B cell (primary cell): ENCODE measurements around the gene EZH2. TPM values are rescaled to one million over a fixed set of nuclear protein-coding genes. Genes with fewer than 3 reads are reported as not detected.

Source experiments
- ATAC-seq: fragments of 200-7000 bp; cut with Tn5 transposase; one replicate; pipeline ENCODE4 v1.10.0; 2021; ENCODE audit warnings: low read depth, mild to moderate bottlenecking, moderate number of reproducible peaks, moderate library complexity
- CTCF ChIA-PET: fragments of 350-600 bp; sonication (Branson Sonifier 250); formaldehyde crosslinking; loops from one replicate; lab custom pipeline; 2021; ENCODE audit warnings: antibody characterized with exemption, inconsistent platforms; lab: Charles Lee
- POLR2A ChIA-PET: fragments of 350-600 bp; sonication (Branson Sonifier 250); formaldehyde crosslinking; loops from one replicate; lab custom pipeline; 2021; ENCODE audit warnings: antibody characterized with exemption; lab: Charles Lee
- DNase-seq: peaks from one replicate; pipeline ENCODE4 v3.0.0; 2013
- H2AFZ ChIP-seq: 2 replicates; pipeline ENCODE4 v1.6.1; 2012; ENCODE audit warnings: mild to moderate bottlenecking, low read depth, low read length; ENCODE audit not compliant: insufficient read depth, poor library complexity, severe bottlenecking
- H3K27ac ChIP-seq, 2 donors: 1 replicate in 1 of 2; 2 replicates in 1 of 2; pipeline ENCODE4 v1.5.1; 2012 to 2013; ENCODE audit warnings: low read length in 2 of 2, mild to moderate bottlenecking in 2 of 2, moderate library complexity in 1 of 2
- H3K27me3 ChIP-seq, 4 experiments: fragments of 200-600 bp in 1 of 4; sonication (generic) in 1 of 4; replicated peaks in 1 of 4; 1 replicate in 2 of 4; 2 replicates in 2 of 4; pipeline versions ENCODE4 v1.6.1 to v1.7.0; 2013 to 2016; ENCODE audit warnings: low read length in 3 of 4, mild to moderate bottlenecking in 2 of 4, mixed read lengths in 1 of 4, moderate library complexity in 1 of 4; ENCODE audit not compliant: insufficient read depth in 4 of 4, control insufficient read depth in 3 of 4; ENCODE audit errors: control extremely low read depth in 1 of 4
- H3K36me3 ChIP-seq, 2 experiments: replicated peaks in 1 of 2; 1 replicate in 1 of 2; 2 replicates in 1 of 2; pipeline versions ENCODE4 v1.6.1 to v1.7.1; 2013; ENCODE audit warnings: low read length in 1 of 2; ENCODE audit not compliant: insufficient read depth in 2 of 2, control insufficient read depth in 1 of 2; ENCODE audit errors: control extremely low read depth in 1 of 2, extremely low read depth in 1 of 2
- H3K4me1 ChIP-seq, 2 donors: fragments of 200-600 bp in 1 of 2; sonication (generic) in 1 of 2; 1 replicate in 1 of 2; 2 replicates in 1 of 2; pipeline versions ENCODE4 v1.5.1 to v1.6.1; 2013 to 2017; ENCODE audit warnings: low read length in 2 of 2; ENCODE audit not compliant: control insufficient read depth in 2 of 2, insufficient read depth in 2 of 2
- H3K4me2 ChIP-seq: replicated peaks from 2 replicates; pipeline ENCODE3; 2012; ENCODE audit warnings: mild to moderate bottlenecking, low read depth, low read length; ENCODE audit not compliant: poor library complexity, severe bottlenecking
- H3K4me3 ChIP-seq, 5 experiments: fragments of 200-600 bp in 1 of 5; sonication (generic) in 1 of 5; 1 replicate in 3 of 5; 2 replicates in 2 of 5; pipeline versions ENCODE4 v1.5.1 to v1.7.0; 2011 to 2016; ENCODE audit warnings: low read length in 4 of 5, mild to moderate bottlenecking in 4 of 5, low read depth in 2 of 5, control low read depth in 1 of 5, moderate library complexity in 1 of 5; ENCODE audit not compliant: insufficient read depth in 1 of 5; ENCODE audit errors: control extremely low read depth in 1 of 5, extremely low read depth in 1 of 5
- H3K79me2 ChIP-seq: fragments of 200-600 bp; sonication (generic); one replicate; pipeline ENCODE4 v1.6.0; 2016; ENCODE audit warnings: low read length; ENCODE audit not compliant: control insufficient read depth, insufficient read depth
- H3K9ac ChIP-seq: fragments of 200-600 bp; sonication (generic); 2 replicates; pipeline ENCODE4 v1.6.1; 2017; ENCODE audit warnings: mild to moderate bottlenecking, low read length, moderate library complexity
- H3K9me3 ChIP-seq, 3 donors: one replicate each; pipeline versions ENCODE4 v1.6.1 to v1.7.1; 2013; ENCODE audit warnings: low read length in 2 of 3; ENCODE audit not compliant: control insufficient read depth in 2 of 3, insufficient read depth in 1 of 3; ENCODE audit errors: control extremely low read depth in 1 of 3
- H4K20me1 ChIP-seq: 2 replicates; pipeline ENCODE4 v1.6.0; 2012; ENCODE audit warnings: mild to moderate bottlenecking, low read length; ENCODE audit not compliant: insufficient read depth, control insufficient read depth, poor library complexity, severe bottlenecking
- H3K27ac Mint-ChIP-seq: one replicate; pipeline ENCODE4 v1.8.0; 2021; ENCODE audit warnings: mixed read lengths
- H3K27me3 Mint-ChIP-seq: one replicate; pipeline ENCODE4 v1.8.0; 2021; ENCODE audit warnings: mixed read lengths
- H3K4me1 Mint-ChIP-seq: one replicate; pipeline ENCODE4 v1.8.0; 2021; ENCODE audit warnings: mixed read lengths
- H3K4me3 Mint-ChIP-seq: one replicate; pipeline ENCODE4 v1.8.0; 2021; ENCODE audit warnings: mixed read lengths
- H3K9me3 Mint-ChIP-seq: one replicate; pipeline ENCODE4 v1.8.0; 2022; ENCODE audit warnings: mixed read lengths; ENCODE audit not compliant: insufficient read depth
- EZH2 ChIP-seq: IDR thresholded peaks from 2 replicates; pipeline ENCODE4 v1.6.1; 2012; ENCODE audit warnings: borderline replicate concordance, low read depth, mild to moderate bottlenecking, moderate library complexity, low read length; ENCODE audit not compliant: insufficient read depth, poor library complexity, severe bottlenecking
- WGBS: methylation state at CpG from one replicate; pipeline ENCODE4 v1.1.5; 2013; ENCODE audit warnings: missing lambda C conversion rate; ENCODE audit not compliant: insufficient coverage; 5-methylcytosine and 5-hydroxymethylcytosine counted together
- intact Hi-C: fragments of 100-400 bp; cut with micrococcal nuclease; formaldehyde crosslinking; loops from one replicate; pipeline ENCODE4 v1.10.0; 2022
- polyA plus RNA-seq: library from polyadenylated mRNA; depleted of rRNA; stranded (reverse); fragments of >200 nt; gene quantifications from 2 replicates; pipeline ENCODE4 v1.2.3, GENCODE V29; 2012
- total RNA-seq, 2 donors: library from RNA; stranded (reverse); fragments of 120-200 nt in 1 of 2; gene quantifications; 1 replicate in 1 of 2; 2 replicates in 1 of 2; pipeline versions ENCODE4 v1.2.3 to v1.2.4, GENCODE V29; 2013 to 2022
- TF ChIP-seq, protein P1 (sequence below): fragments of 200-600 bp; IDR thresholded peaks from one replicate; pipeline ENCODE4 v1.8.0; 2022; ENCODE audit warnings: antibody characterized with exemption, mild to moderate bottlenecking

Gene EZH2
- total and polyA plus RNA-seq, 2 donors (not counting 1 experiment from before 2014, with no cell fraction given) = 5.1 to 10.3 TPM

DNA sequence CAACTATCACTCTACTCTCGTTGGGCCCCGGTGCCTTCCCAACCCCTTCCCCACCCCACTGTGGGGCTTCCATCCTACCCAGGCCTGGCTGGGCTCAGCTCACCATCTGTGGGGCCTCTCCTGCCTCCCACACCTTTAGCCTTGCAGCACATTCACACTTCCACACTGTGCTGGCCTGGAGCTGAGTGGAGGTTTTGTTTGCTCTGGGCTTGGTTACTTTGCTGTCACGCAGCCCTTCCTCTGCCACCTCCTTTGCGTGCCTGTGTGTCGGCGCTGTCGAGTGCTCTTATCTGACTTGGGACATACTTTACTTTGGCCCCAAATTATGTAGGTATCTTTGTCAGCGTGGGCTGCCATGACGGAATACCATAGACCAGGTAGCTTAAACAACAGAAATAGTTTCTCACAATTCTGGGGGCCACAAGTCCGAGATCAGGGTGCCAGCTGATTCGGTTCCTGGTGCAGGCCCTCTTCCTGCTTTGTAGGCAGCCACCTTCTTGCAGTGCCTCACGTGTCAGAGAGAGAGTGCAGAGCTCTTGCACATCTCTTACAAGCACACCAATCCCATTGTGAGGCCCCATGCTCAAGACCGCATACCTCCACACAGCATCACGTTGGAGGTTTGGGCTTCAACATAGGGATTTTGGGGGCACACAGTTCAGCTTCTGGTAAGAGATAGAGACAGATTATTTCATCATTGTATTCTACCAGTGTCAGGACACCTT lies 96.4 kb downstream of the EZH2 start:
- CTCF ChIA-PET = no interaction called here

More for the DNA sequence above, 96.4 kb downstream of the EZH2 start:
- POLR2A ChIA-PET = no interaction called here
- DNase-seq (no peak), ATAC-seq (no peak)
- Histone ChIP-seq H3K27ac (no peak overlapping the region), H3K9me3 (no peaks in the 10 kb centered on the region), H3K36me3 (peaks cover 12 to 78% of the 10 kb centered on the region in 2 experiments), H3K4me1 (no peaks in the 10 kb centered on the region), H3K27me3 (no peaks in the 10 kb centered on the region), H2AFZ (no peak overlapping the region), H3K79me2 (no peaks in the 10 kb centered on the region), H3K4me2 (no peak overlapping the region), H3K9ac (no peak overlapping the region), H3K4me3 (no peak overlapping the region), H4K20me1 (no peaks in the 10 kb centered on the region)
- Mint-ChIP-seq H3K4me1 (no peaks in the 10 kb centered on the region), H3K27me3 (no peaks in the 10 kb centered on the region), H3K4me3 (no peak overlapping the region), H3K9me3 (no peaks in the 10 kb centered on the region), H3K27ac (no peak overlapping the region)
- 96% methylated on average over 10 of the region's 14 CpGs for WGBS
- no peak for TF ChIP-seq EZH2
- TF ChIP-seq, protein P1, sequence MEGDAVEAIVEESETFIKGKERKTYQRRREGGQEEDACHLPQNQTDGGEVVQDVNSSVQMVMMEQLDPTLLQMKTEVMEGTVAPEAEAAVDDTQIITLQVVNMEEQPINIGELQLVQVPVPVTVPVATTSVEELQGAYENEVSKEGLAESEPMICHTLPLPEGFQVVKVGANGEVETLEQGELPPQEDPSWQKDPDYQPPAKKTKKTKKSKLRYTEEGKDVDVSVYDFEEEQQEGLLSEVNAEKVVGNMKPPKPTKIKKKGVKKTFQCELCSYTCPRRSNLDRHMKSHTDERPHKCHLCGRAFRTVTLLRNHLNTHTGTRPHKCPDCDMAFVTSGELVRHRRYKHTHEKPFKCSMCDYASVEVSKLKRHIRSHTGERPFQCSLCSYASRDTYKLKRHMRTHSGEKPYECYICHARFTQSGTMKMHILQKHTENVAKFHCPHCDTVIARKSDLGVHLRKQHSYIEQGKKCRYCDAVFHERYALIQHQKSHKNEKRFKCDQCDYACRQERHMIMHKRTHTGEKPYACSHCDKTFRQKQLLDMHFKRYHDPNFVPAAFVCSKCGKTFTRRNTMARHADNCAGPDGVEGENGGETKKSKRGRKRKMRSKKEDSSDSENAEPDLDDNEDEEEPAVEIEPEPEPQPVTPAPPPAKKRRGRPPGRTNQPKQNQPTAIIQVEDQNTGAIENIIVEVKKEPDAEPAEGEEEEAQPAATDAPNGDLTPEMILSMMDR = no peak
- intact Hi-C loops = no loop called here
